ENCODE data around the gene ADGRD2.

The ADGRD2 gene

GRCh38 chr9:124465736-124466135 is 15.5 kb downstream of the ADGRD2 start:
- Histone ChIP-seq H3K4me3 (ENCODE audit: low read length) (no peak overlapping the region), H3K36me3 (ENCODE audit: control insufficient read depth, low read length) (no peaks in the 10 kb centered on the region), H3K27me3 (ENCODE audit: control insufficient read depth, low read length) (0 out of 2 replicates have a peak, but pooled peaks cover 3% of the 10 kb centered on the region), H3K9me3 (ENCODE audit: control insufficient read depth, insufficient read depth, low read length) (no peaks in the 10 kb centered on the region), H3K9me2 (replicated peaks; ENCODE audit: control insufficient read depth, low read length) (no peaks in the 10 kb centered on the region), H3K27ac (ENCODE audit: low read depth, low read length) (no peak overlapping the region), H3F3A (ENCODE audit: control insufficient read depth, insufficient read depth) (no peaks in the 10 kb centered on the region), H3K4me1 (ENCODE audit: control insufficient read depth, low read length) (no peaks in the 10 kb centered on the region), H3K4me2 (ENCODE audit: low read length) (no peak overlapping the region), H4K20me1 (ENCODE audit: control insufficient read depth, insufficient read depth, low read depth, low read length) (no peaks in the 10 kb centered on the region), H3K79me2 (ENCODE audit: control insufficient read depth, low read length) (no peaks in the 10 kb centered on the region)
- TF ChIP-seq, protein P1, sequence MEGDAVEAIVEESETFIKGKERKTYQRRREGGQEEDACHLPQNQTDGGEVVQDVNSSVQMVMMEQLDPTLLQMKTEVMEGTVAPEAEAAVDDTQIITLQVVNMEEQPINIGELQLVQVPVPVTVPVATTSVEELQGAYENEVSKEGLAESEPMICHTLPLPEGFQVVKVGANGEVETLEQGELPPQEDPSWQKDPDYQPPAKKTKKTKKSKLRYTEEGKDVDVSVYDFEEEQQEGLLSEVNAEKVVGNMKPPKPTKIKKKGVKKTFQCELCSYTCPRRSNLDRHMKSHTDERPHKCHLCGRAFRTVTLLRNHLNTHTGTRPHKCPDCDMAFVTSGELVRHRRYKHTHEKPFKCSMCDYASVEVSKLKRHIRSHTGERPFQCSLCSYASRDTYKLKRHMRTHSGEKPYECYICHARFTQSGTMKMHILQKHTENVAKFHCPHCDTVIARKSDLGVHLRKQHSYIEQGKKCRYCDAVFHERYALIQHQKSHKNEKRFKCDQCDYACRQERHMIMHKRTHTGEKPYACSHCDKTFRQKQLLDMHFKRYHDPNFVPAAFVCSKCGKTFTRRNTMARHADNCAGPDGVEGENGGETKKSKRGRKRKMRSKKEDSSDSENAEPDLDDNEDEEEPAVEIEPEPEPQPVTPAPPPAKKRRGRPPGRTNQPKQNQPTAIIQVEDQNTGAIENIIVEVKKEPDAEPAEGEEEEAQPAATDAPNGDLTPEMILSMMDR (IDR thresholded peaks at IDR 0.05; ENCODE audit: low read depth, low read length, poor library complexity, severe bottlenecking): no peak
- no peak for TF ChIP-seq EZH2phosphoT487 (IDR thresholded peaks at IDR 0.05; ENCODE audit: borderline replicate concordance, low read length)

DNA sequence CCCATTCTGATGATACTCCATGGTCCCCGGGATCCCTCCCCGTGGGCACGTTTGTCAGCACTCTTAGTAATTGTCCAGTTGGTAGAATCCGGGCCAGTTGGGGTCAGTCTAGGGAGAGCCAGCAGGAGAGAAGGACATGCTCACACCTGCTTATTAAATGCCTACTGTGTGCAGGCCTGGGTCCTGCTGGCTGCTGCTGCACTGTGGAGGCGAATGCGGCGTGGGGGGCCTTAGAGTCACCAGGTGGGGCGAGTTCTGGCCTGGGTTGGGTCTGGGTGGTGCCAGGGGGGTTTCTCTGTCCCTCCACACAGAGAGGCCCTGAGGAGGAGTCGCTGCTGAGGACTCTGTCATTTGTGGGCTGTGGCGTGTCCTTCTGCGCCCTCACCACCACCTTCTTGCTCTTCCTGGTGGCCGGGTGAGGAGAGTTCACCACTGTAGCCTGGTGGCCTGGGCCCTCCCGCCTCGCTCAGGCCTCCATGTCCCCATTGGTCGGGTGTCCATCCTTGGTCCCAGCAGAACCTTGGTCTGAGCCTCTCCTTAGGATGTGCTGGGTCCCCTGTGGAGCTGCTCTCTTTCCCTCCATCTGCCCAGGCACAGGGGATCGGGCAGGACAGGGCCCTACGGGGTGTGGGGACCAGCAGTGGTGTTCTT is 17.3 kb downstream of the ADGRD2 start:
- H3K79me2 ChIP-seq (ENCODE audit: control insufficient read depth, low read length): no peaks in the 10 kb centered on the region
- H3K27me3 ChIP-seq (ENCODE audit: control insufficient read depth, low read length): 0 out of 2 replicates have a peak, but pooled peaks cover 3% of the 10 kb centered on the region
- no peak overlapping the region for H3K4me3 ChIP-seq (ENCODE audit: low read length)
- no peaks in the 10 kb centered on the region for H3F3A ChIP-seq (ENCODE audit: control insufficient read depth, insufficient read depth)
- H4K20me1 ChIP-seq (ENCODE audit: control insufficient read depth, insufficient read depth, low read depth, low read length): no peaks in the 10 kb centered on the region
- TF ChIP-seq, protein P1 (IDR thresholded peaks at IDR 0.05; ENCODE audit: low read depth, low read length, poor library complexity, severe bottlenecking): no peak
- no peak for TF ChIP-seq EZH2phosphoT487 (IDR thresholded peaks at IDR 0.05; ENCODE audit: borderline replicate concordance, low read length)
- H3K9me2 ChIP-seq (replicated peaks; ENCODE audit: control insufficient read depth, low read length): no peaks in the 10 kb centered on the region
- no peak overlapping the region for H3K4me2 ChIP-seq (ENCODE audit: low read length)
- H3K27ac ChIP-seq (ENCODE audit: low read depth, low read length): no peak overlapping the region
- H3K4me1 ChIP-seq (ENCODE audit: control insufficient read depth, low read length): no peaks in the 10 kb centered on the region
- H3K36me3 ChIP-seq (ENCODE audit: control insufficient read depth, low read length): no peaks in the 10 kb centered on the region
- H3K9me3 ChIP-seq (ENCODE audit: control insufficient read depth, insufficient read depth, low read length): no peaks in the 10 kb centered on the region

DNA sequence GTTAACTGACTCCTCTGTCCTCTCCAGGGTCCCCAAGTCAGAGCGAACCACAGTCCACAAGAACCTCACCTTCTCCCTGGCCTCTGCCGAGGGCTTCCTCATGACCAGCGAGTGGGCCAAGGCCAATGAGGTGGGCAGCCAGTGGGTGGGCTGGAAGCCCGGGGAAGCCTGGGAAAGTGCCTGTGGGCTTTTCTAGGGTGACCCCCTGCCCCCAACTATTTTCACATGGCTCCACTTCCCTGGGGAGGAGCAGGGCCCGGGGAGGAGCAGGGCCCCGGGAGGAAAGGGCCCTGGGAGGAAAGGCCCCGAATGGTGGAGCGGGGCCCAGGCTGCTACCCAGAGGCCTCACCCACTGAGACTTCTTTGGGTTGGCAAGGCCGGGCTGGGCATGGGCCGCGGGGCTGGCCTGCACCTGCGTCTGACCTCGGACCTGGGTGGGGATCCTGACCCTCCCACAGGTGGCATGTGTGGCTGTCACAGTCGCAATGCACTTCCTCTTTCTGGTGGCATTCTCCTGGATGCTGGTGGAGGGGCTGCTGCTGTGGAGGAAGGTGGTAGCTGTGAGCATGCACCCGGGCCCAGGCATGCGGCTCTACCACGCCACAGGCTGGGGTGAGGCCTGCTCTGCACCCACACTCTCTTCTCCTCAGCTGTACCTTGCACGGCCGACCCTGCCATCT is 17.9 kb downstream of the ADGRD2 start:
- Histone ChIP-seq H3K27ac (ENCODE audit: low read depth, low read length) (no peak overlapping the region), H3K9me2 (replicated peaks; ENCODE audit: control insufficient read depth, low read length) (no peaks in the 10 kb centered on the region), H3K4me3 (ENCODE audit: low read length) (no peak overlapping the region), H3K79me2 (ENCODE audit: control insufficient read depth, low read length) (no peaks in the 10 kb centered on the region), H3F3A (ENCODE audit: control insufficient read depth, insufficient read depth) (no peaks in the 10 kb centered on the region), H3K4me1 (ENCODE audit: control insufficient read depth, low read length) (no peaks in the 10 kb centered on the region), H3K9me3 (ENCODE audit: control insufficient read depth, insufficient read depth, low read length) (no peaks in the 10 kb centered on the region), H3K36me3 (ENCODE audit: control insufficient read depth, low read length) (no peaks in the 10 kb centered on the region), H3K4me2 (ENCODE audit: low read length) (no peak overlapping the region), H3K27me3 (ENCODE audit: control insufficient read depth, low read length) (no peaks in the 10 kb centered on the region), H4K20me1 (ENCODE audit: control insufficient read depth, insufficient read depth, low read depth, low read length) (no peaks in the 10 kb centered on the region)
- TF ChIP-seq, protein P1 (IDR thresholded peaks at IDR 0.05; ENCODE audit: low read depth, low read length, poor library complexity, severe bottlenecking): no peak
- no peak for TF ChIP-seq EZH2phosphoT487 (IDR thresholded peaks at IDR 0.05; ENCODE audit: borderline replicate concordance, low read length)

Measured in DOHH2 (cell line).